HUES6 (cell line): ENCODE measurements around the gene ITPR2.
"Not testable (repeated sequence)": the region's sequence is repeated elsewhere in the genome, so short reads cannot be mapped to it uniquely, and the experiment has no call there.

ENCODE experiments used
- H3K27ac ChIP-seq: 2 replicates; pipeline ENCODE4 v1.7.0; 2013; ENCODE audit warnings: low read depth, mild to moderate bottlenecking, low read length, inconsistent platforms
- H3K27me3 ChIP-seq: 2 replicates; pipeline ENCODE4 v1.6.1; 2013; ENCODE audit warnings: low read length; ENCODE audit not compliant: control insufficient read depth, insufficient read depth
- H3K36me3 ChIP-seq: 2 replicates; pipeline ENCODE4 v1.6.1; 2013; ENCODE audit warnings: low read length; ENCODE audit not compliant: control insufficient read depth, insufficient read depth
- H3K4me1 ChIP-seq: 2 replicates; pipeline ENCODE4 v1.6.1; 2013; ENCODE audit warnings: low read length; ENCODE audit not compliant: control insufficient read depth, insufficient read depth
- H3K4me3 ChIP-seq: 2 replicates; pipeline ENCODE4 v1.5.1; 2013; ENCODE audit warnings: low read depth, low read length
- H3K9ac ChIP-seq: one replicate; pipeline ENCODE4 v1.6.1; 2013; ENCODE audit warnings: mild to moderate bottlenecking, low read length
- H3K9me3 ChIP-seq: 2 replicates; pipeline ENCODE4 v1.6.1; 2013; ENCODE audit warnings: low read depth, low read length; ENCODE audit not compliant: control insufficient read depth, insufficient read depth

ITPR2 gene

GRCh38 chr12:26783816-26784379 lies 49.1 kb downstream of the ITPR2 start:
- not testable (repeated sequence) for H3K36me3 ChIP-seq, H3K27me3 ChIP-seq, H3K9ac ChIP-seq, H3K27ac ChIP-seq, H3K9me3 ChIP-seq, H3K4me3 ChIP-seq, H3K4me1 ChIP-seq

- Histone ChIP-seq H3K27me3 (no peaks in the 10 kb centered on the region), H3K9me3 (peaks cover 13% of the 10 kb centered on the region), H3K4me1 (no peaks in the 10 kb centered on the region; the same call in 1 of the 2 replicates), H3K4me3 (no peak overlapping the region), H3K36me3 (peaks cover under 1% of the 10 kb centered on the region), H3K9ac (no peak overlapping the region), H3K27ac (no peak overlapping the region)
These were observed 49.9 kb downstream of the ITPR2 start for GRCh38 chr12:26783131-26783526.

- no peaks in the 10 kb centered on the region; the same call in none of the 2 replicates for H3K36me3 ChIP-seq
- H3K27ac ChIP-seq = no peak overlapping the region
- H3K9ac ChIP-seq = no peak overlapping the region
- no peak overlapping the region for H3K4me3 ChIP-seq
- peaks cover 19% of the 10 kb centered on the region for H3K9me3 ChIP-seq
- H3K4me1 ChIP-seq = no peaks in the 10 kb centered on the region; the same call in 1 of the 2 replicates
- H3K27me3 ChIP-seq = no peaks in the 10 kb centered on the region
These were observed 50.4 kb downstream of the ITPR2 start for GRCh38 chr12:26782372-26783130.

GRCh38 chr12:26780656-26781055 lies 52.3 kb downstream of the ITPR2 start:
- peaks cover 31% of the 10 kb centered on the region for H3K9me3 ChIP-seq
- H3K4me3 ChIP-seq, H3K9ac ChIP-seq, H3K36me3 ChIP-seq, H3K27ac ChIP-seq, H3K4me1 ChIP-seq, H3K27me3 ChIP-seq: not testable (repeated sequence)

- H3K4me1 ChIP-seq, H3K27ac ChIP-seq, H3K4me3 ChIP-seq, H3K27me3 ChIP-seq, H3K9ac ChIP-seq, H3K36me3 ChIP-seq: not testable (repeated sequence)
- peaks cover 27% of the 10 kb centered on the region for H3K9me3 ChIP-seq
These were observed 54.7 kb downstream of the ITPR2 start for GRCh38 chr12:26778173-26778775.

GRCh38 chr12:26777236-26777635 lies 55.8 kb downstream of the ITPR2 start:
- Histone ChIP-seq H3K36me3 (no peaks in the 10 kb centered on the region; the same call in none of the 2 replicates), H3K9me3 (peaks cover 22% of the 10 kb centered on the region), H3K4me3 (no peak overlapping the region), H3K27ac (no peak overlapping the region), H3K9ac (no peak overlapping the region), H3K4me1 (no peaks in the 10 kb centered on the region), H3K27me3 (no peaks in the 10 kb centered on the region)

GRCh38 chr12:26775991-26776390 lies 57.0 kb downstream of the ITPR2 start:
- H3K9ac ChIP-seq, H3K27ac ChIP-seq, H3K4me3 ChIP-seq, H3K4me1 ChIP-seq, H3K27me3 ChIP-seq, H3K36me3 ChIP-seq: not testable (repeated sequence)
- H3K9me3 ChIP-seq = peaks cover 22% of the 10 kb centered on the region

- Histone ChIP-seq H3K9ac (no peak overlapping the region), H3K27ac (no peak overlapping the region), H3K27me3 (no peaks in the 10 kb centered on the region)
These were observed 59.5 kb downstream of the ITPR2 start for GRCh38 chr12:26773313-26774104.

GRCh38 chr12:26771861-26772260 lies 61.1 kb downstream of the ITPR2 start:
- H3K4me1 ChIP-seq = no peaks in the 10 kb centered on the region
- peaks cover 5% of the 10 kb centered on the region; the same call in 1 of the 2 replicates for H3K9me3 ChIP-seq
- no peak overlapping the region for H3K9ac ChIP-seq
- H3K4me3 ChIP-seq = no peak overlapping the region
- H3K27ac ChIP-seq = no peak overlapping the region
- no peaks in the 10 kb centered on the region for H3K27me3 ChIP-seq
- no peaks in the 10 kb centered on the region; the same call in 1 of the 2 replicates for H3K36me3 ChIP-seq

More at GRCh38 chr12:26773313-26774104, 59.5 kb downstream of the ITPR2 start:
- Histone ChIP-seq H3K36me3 (no peaks in the 10 kb centered on the region; the same call in none of the 2 replicates), H3K9me3 (peaks cover 22% of the 10 kb centered on the region), H3K4me1 (no peaks in the 10 kb centered on the region), H3K4me3 (no peak overlapping the region)

- H3K9ac ChIP-seq = no peak overlapping the region
- no peaks in the 10 kb centered on the region for H3K27me3 ChIP-seq
- no peaks in the 10 kb centered on the region for H3K4me1 ChIP-seq
- no peak overlapping the region for H3K4me3 ChIP-seq
- H3K9me3 ChIP-seq = no peaks in the 10 kb centered on the region
- no peaks in the 10 kb centered on the region; the same call in 1 of the 2 replicates for H3K36me3 ChIP-seq
- H3K27ac ChIP-seq = no peak overlapping the region
These were observed 62.5 kb downstream of the ITPR2 start for GRCh38 chr12:26770239-26771070.
